Naive thymus-derived CD8-positive, alpha-beta T cell (primary cell): ENCODE results near the gene RPL28. TPM values are rescaled to one million over a fixed set of nuclear protein-coding genes. Genes with fewer than 3 reads are reported as not detected.
A peak's percentile ranks its signal among the peaks of the same experiment; 100 is the strongest.

ENCODE experiments used
- ATAC-seq, 2 donors: fragments of 150-1000 bp; cut with Tn5 transposase in 1 of 2; sonication (Bioruptor Pico), chemical (Tn5 transposase) in 1 of 2; 1 replicate in 1 of 2; 2 replicates in 1 of 2; pipeline ENCODE4 v1.10.0; 2021; ENCODE audit warnings: mild to moderate bottlenecking in 2 of 2, moderate library complexity in 2 of 2
- POLR2A ChIA-PET: fragments of 350-600 bp; sonication (Branson Sonifier 250); formaldehyde crosslinking; loops from one replicate; lab custom pipeline; 2021; ENCODE audit warnings: antibody characterized with exemption; lab: Charles Lee
- DNase-seq, 10 donors: peaks; one replicate each; pipeline versions ENCODE4 v3.0.0 to v3.0.0-alpha.2; 2020 to 2022
- H3K27ac Mint-ChIP-seq, 10 donors: one replicate each; pipeline ENCODE4 v1.8.0; 2020 to 2022; ENCODE audit warnings: mild to moderate bottlenecking in 10 of 10, mixed read lengths in 10 of 10, moderate library complexity in 4 of 10, inconsistent platforms in 1 of 10
- H3K27me3 Mint-ChIP-seq, 5 donors: one replicate each; pipeline ENCODE4 v1.8.0; 2021 to 2022; ENCODE audit warnings: mixed read lengths in 5 of 5
- H3K36me3 Mint-ChIP-seq, 3 donors: one replicate each; pipeline ENCODE4 v1.8.0; 2020 to 2022; ENCODE audit warnings: mixed read lengths in 3 of 3, mild to moderate bottlenecking in 2 of 3, inconsistent platforms in 1 of 3
- H3K4me1 Mint-ChIP-seq, 4 donors: one replicate each; pipeline ENCODE4 v1.8.0; 2021 to 2022; ENCODE audit warnings: mixed read lengths in 4 of 4
- H3K4me3 Mint-ChIP-seq, 10 donors: one replicate each; pipeline ENCODE4 v1.8.0; 2020 to 2022; ENCODE audit warnings: mild to moderate bottlenecking in 10 of 10, mixed read lengths in 10 of 10, moderate library complexity in 6 of 10, inconsistent platforms in 1 of 10
- H3K9me3 Mint-ChIP-seq, 9 donors: one replicate each; pipeline ENCODE4 v1.8.0; 2020 to 2022; ENCODE audit warnings: mixed read lengths in 9 of 9, mild to moderate bottlenecking in 3 of 9, inconsistent platforms in 1 of 9, moderate library complexity in 1 of 9
- polyA plus RNA-seq, 3 donors: library from polyadenylated mRNA; unstranded; fragments of 300-500 nt; fragmentation: Illumina TruSeq; gene quantifications; one replicate each; pipeline ENCODE4 v1.2.3, GENCODE V29; 2021
- total RNA-seq, 8 experiments: library from RNA in 2 of 8; stranded (reverse) in 2 of 8; gene quantifications; one replicate each; pipeline ENCODE4 v1.2.3 and lab custom pipeline; 2021 to 2026

Gene RPL28
- total and polyA plus RNA-seq, 5 experiments from 2014 or later: 559 to 2,995 (median 1,017) TPM

- POLR2A ChIA-PET: interaction anchor here (1.8 kb wide), 1 partner anchor 29 kb away, joined by 5 read pairs; the partner anchor contains the start of gene KMT5C
- peaks cover 0 to 2% (median 0%) of the 10 kb centered on the region in 9 donors for H3K9me3 Mint-ChIP-seq
- DNase-seq (no peak), ATAC-seq (no peak)
- H3K4me3 Mint-ChIP-seq: peak overlapping the region in 2 of 10 donors; percentile 27 to 41
- peaks cover 0 to 6% (median 3%) of the 10 kb centered on the region in 3 donors for H3K36me3 Mint-ChIP-seq
- no peak overlapping the region for H3K27ac Mint-ChIP-seq
- peaks cover 16 to 50% (median 31%) of the 10 kb centered on the region in 5 donors for H3K27me3 Mint-ChIP-seq
- peaks cover 4 to 14% (median 12%) of the 10 kb centered on the region in 4 donors for H3K4me1 Mint-ChIP-seq
These were observed 17.6 kb upstream of the RPL28 start for GRCh38 chr19:55368106-55368505.

GRCh38 chr19:55368701-55369563, 16.8 kb upstream of the RPL28 start:
- peak in 1 of 2 donors; percentile 40 for ATAC-seq
- no peak for DNase-seq
- H3K36me3 Mint-ChIP-seq: peaks cover 0 to 6% (median 3%) of the 10 kb centered on the region in 3 donors
- peaks cover 0 to 2% (median 0%) of the 10 kb centered on the region in 9 donors for H3K9me3 Mint-ChIP-seq
- H3K4me1 Mint-ChIP-seq: peaks cover 8 to 18% (median 14%) of the 10 kb centered on the region in 4 donors
- H3K4me3 Mint-ChIP-seq: peak overlapping the region in 5 of 10 donors; percentile 27 to 58 (median 54)
- POLR2A ChIA-PET: interaction anchor here (1.8 kb wide), 1 partner anchor 30 kb away, joined by 5 read pairs; the partner anchor contains the start of gene KMT5C
- H3K27ac Mint-ChIP-seq: no peak overlapping the region
- H3K27me3 Mint-ChIP-seq: peaks cover 21 to 54% (median 36%) of the 10 kb centered on the region in 5 donors

GRCh38 chr19:55369653-55370304, 16.0 kb upstream of the RPL28 start:
- peaks cover 8 to 19% (median 14%) of the 10 kb centered on the region in 4 donors for H3K4me1 Mint-ChIP-seq
- H3K9me3 Mint-ChIP-seq: peaks cover 0 to 2% (median 0%) of the 10 kb centered on the region in 9 donors
- peaks cover 0 to 6% (median 3%) of the 10 kb centered on the region in 3 donors for H3K36me3 Mint-ChIP-seq
- peaks cover 21 to 57% (median 37%) of the 10 kb centered on the region in 5 donors for H3K27me3 Mint-ChIP-seq
- DNase-seq (peak in 3 of 10 donors; percentile 29 to 35 (median 33)), ATAC-seq (peak; percentile 74 to 79)
- H3K4me3 Mint-ChIP-seq: peak overlapping the region; percentile 65 to 90 (median 82)
- peak overlapping the region in 3 of 10 donors; percentile 28 to 81 (median 65) for H3K27ac Mint-ChIP-seq
- POLR2A ChIA-PET: interaction anchor here (1.8 kb wide), 1 partner anchor 31 kb away, joined by 5 read pairs; the partner anchor contains the start of gene KMT5C

GRCh38 chr19:55370305-55370988, 15.3 kb upstream of the RPL28 start, which contains the start of gene IL11:
TSS of gene IL11 (minus strand) at chr19:55370463. CDS start at chr19:55370310, 153 bp downstream.
- peak within 1 kb of the TSS in 5 of 10 donors; percentile 28 to 81 (median 64) for H3K27ac Mint-ChIP-seq
- peaks cover 21 to 59% (median 37%) of the 10 kb centered on the region in 5 donors for H3K27me3 Mint-ChIP-seq
- H3K4me3 Mint-ChIP-seq: peak within 1 kb of the TSS; percentile 65 to 90 (median 82)
- peaks cover 0 to 2% (median 0%) of the 10 kb centered on the region in 9 donors for H3K9me3 Mint-ChIP-seq
- ATAC-seq (no peak), DNase-seq (no peak)
- POLR2A ChIA-PET: interaction anchor here (1.6 kb wide), 1 partner anchor 13 kb away, joined by 6 read pairs; no protein-coding TSS in a partner anchor
- peaks cover 8 to 19% (median 14%) of the 10 kb centered on the region in 4 donors for H3K4me1 Mint-ChIP-seq
- H3K36me3 Mint-ChIP-seq: peaks cover 0 to 6% (median 3%) of the 10 kb centered on the region in 3 donors

- DNase-seq: no peak
- H3K27ac Mint-ChIP-seq: no peak overlapping the region
These were observed 13.2 kb upstream of the RPL28 start for GRCh38 chr19:55372316-55373081.

GRCh38 chr19:55373306-55373992, 12.3 kb upstream of the RPL28 start:
- peak overlapping the region in 1 of 10 donors; percentile 69 for H3K27ac Mint-ChIP-seq
- peaks cover 8 to 19% (median 14%) of the 10 kb centered on the region in 4 donors for H3K4me1 Mint-ChIP-seq
- peaks cover 19 to 58% (median 30%) of the 10 kb centered on the region in 5 donors for H3K27me3 Mint-ChIP-seq
- POLR2A ChIA-PET: interaction anchor here (0.8 to 0.9 kb wide), 2 partner anchors 10 to 11 kb away, joined by 3 read pairs; partner anchors contain the start of gene TMEM238
- peaks cover 0 to 2% (median 0%) of the 10 kb centered on the region in 9 donors for H3K9me3 Mint-ChIP-seq
- H3K36me3 Mint-ChIP-seq: peaks cover 0 to 6% (median 3%) of the 10 kb centered on the region in 3 donors
- ATAC-seq (no peak), DNase-seq (no peak)
- peak overlapping the region in 1 of 10 donors; percentile 62 for H3K4me3 Mint-ChIP-seq

More at GRCh38 chr19:55372316-55373081, 13.2 kb upstream of the RPL28 start:
- POLR2A ChIA-PET: interaction anchor here (0.8 kb wide), 1 partner anchor 11 kb away, joined by 3 read pairs; the partner anchor contains the start of gene TMEM238
- H3K27me3 Mint-ChIP-seq: peaks cover 21 to 66% (median 33%) of the 10 kb centered on the region in 5 donors
- no peak overlapping the region for H3K4me3 Mint-ChIP-seq
- peaks cover 8 to 19% (median 14%) of the 10 kb centered on the region in 4 donors for H3K4me1 Mint-ChIP-seq
- H3K9me3 Mint-ChIP-seq: peaks cover 0 to 2% (median 0%) of the 10 kb centered on the region in 9 donors
- peak in 1 of 2 donors; percentile 22 for ATAC-seq
- H3K36me3 Mint-ChIP-seq: peaks cover 0 to 6% (median 3%) of the 10 kb centered on the region in 3 donors

GRCh38 chr19:55373993-55374757, 11.6 kb upstream of the RPL28 start:
- peaks cover 8 to 19% (median 14%) of the 10 kb centered on the region in 4 donors for H3K4me1 Mint-ChIP-seq
- ATAC-seq (no peak), DNase-seq (no peak)
- peaks cover 0 to 2% (median 0%) of the 10 kb centered on the region in 9 donors for H3K9me3 Mint-ChIP-seq
- POLR2A ChIA-PET: interaction anchor here (0.9 kb wide), 1 partner anchor 10 kb away, joined by 3 read pairs; the partner anchor contains the start of gene TMEM238
- peaks cover 0 to 6% (median 3%) of the 10 kb centered on the region in 3 donors for H3K36me3 Mint-ChIP-seq
- peak overlapping the region in 1 of 10 donors; percentile 62 for H3K4me3 Mint-ChIP-seq
- peak overlapping the region in 1 of 10 donors; percentile 69 for H3K27ac Mint-ChIP-seq
- peaks cover 19 to 52% (median 30%) of the 10 kb centered on the region in 5 donors for H3K27me3 Mint-ChIP-seq

GRCh38 chr19:55376241-55376933, 9.3 kb upstream of the RPL28 start, which contains the start of gene TMEM190:
TSS of gene TMEM190 (plus strand) at chr19:55376826. CDS start at chr19:55376854, 28 bp downstream.
- ATAC-seq: no peak

More at GRCh38 chr19:55376241-55376933, 9.3 kb upstream of the RPL28 start, which contains the start of gene TMEM190:
- peak within 1 kb of the TSS in 2 of 10 donors; percentile 29 to 70 for H3K27ac Mint-ChIP-seq
- H3K27me3 Mint-ChIP-seq: peaks cover 9 to 37% (median 15%) of the 10 kb centered on the region in 5 donors
- H3K36me3 Mint-ChIP-seq: peaks cover 0 to 2% (median 0%) of the 10 kb centered on the region in 3 donors
- DNase-seq: peak in 1 of 10 donors; percentile 55
- H3K9me3 Mint-ChIP-seq: no peaks in the 10 kb centered on the region
- peaks cover under 1 to 14% (median 7%) of the 10 kb centered on the region in 4 donors for H3K4me1 Mint-ChIP-seq
- POLR2A ChIA-PET: interaction anchor here (1.4 kb wide), 1 partner anchor 8 kb away, joined by 7 read pairs; the partner anchor contains the start of gene TMEM238
- H3K4me3 Mint-ChIP-seq: no peak within 1 kb of the TSS
